Liver (tissue), 9 donors: ENCODE data around the gene SYDE2. TPM values are rescaled to one million over a fixed set of nuclear protein-coding genes. Genes with fewer than 3 reads are reported as not detected.

Experiments used
- DNase-seq: peaks from one replicate; pipeline ENCODE4 v3.0.0-alpha.2; 2017; ENCODE audit warnings: low spot score
- H3K27ac ChIP-seq, 2 donors: one replicate each; pipeline ENCODE4 v1.7.0; 2013; ENCODE audit warnings: inconsistent platforms in 2 of 2, low read length in 2 of 2, control low read depth in 1 of 2, low read depth in 1 of 2, mild to moderate bottlenecking in 1 of 2
- H3K27me3 ChIP-seq, 4 donors: one replicate each; pipeline versions ENCODE4 v1.6.1 to v1.7.0; 2013; ENCODE audit warnings: low read length in 3 of 4, inconsistent platforms in 1 of 4, mild to moderate bottlenecking in 1 of 4, moderate library complexity in 1 of 4; ENCODE audit not compliant: control insufficient read depth in 4 of 4, insufficient read depth in 4 of 4
- H3K36me3 ChIP-seq, 4 donors: one replicate each; pipeline versions ENCODE4 v1.6.1 to v1.7.0; 2013; ENCODE audit warnings: low read length in 3 of 4, mild to moderate bottlenecking in 3 of 4, low read depth in 1 of 4, moderate library complexity in 1 of 4; ENCODE audit not compliant: control insufficient read depth in 4 of 4, insufficient read depth in 3 of 4
- H3K4me1 ChIP-seq, 4 donors: one replicate each; pipeline versions ENCODE4 v1.6.1 to v1.7.0; 2013; ENCODE audit warnings: low read length in 3 of 4, mild to moderate bottlenecking in 3 of 4, moderate library complexity in 1 of 4; ENCODE audit not compliant: control insufficient read depth in 4 of 4, insufficient read depth in 4 of 4
- H3K4me3 ChIP-seq, 3 donors: one replicate each; pipeline versions ENCODE4 v1.6.1 to v1.7.0; 2013; ENCODE audit warnings: low read length in 3 of 3, control low read depth in 1 of 3, low read depth in 1 of 3, mild to moderate bottlenecking in 1 of 3
- H3K9ac ChIP-seq, 2 donors: one replicate each; pipeline ENCODE4 v1.7.0; 2013; ENCODE audit warnings: low read length in 2 of 2, mild to moderate bottlenecking in 2 of 2, moderate library complexity in 2 of 2, control low read depth in 1 of 2, low read depth in 1 of 2
- H3K9me3 ChIP-seq, 4 donors: one replicate each; pipeline versions ENCODE4 v1.6.1 to v1.7.0; 2013; ENCODE audit warnings: low read length in 3 of 4; ENCODE audit not compliant: control insufficient read depth in 4 of 4
- ATF3 ChIP-seq: IDR thresholded peaks from 2 replicates; pipeline ENCODE4 v1.6.1; 2016; ENCODE audit warnings: antibody characterized with exemption
- CTCF ChIP-seq: fragments of 150-350 bp; IDR thresholded peaks from 2 replicates; pipeline ENCODE4 v1.5.1; 2017; ENCODE audit warnings: improper control_type of control experiment, low read depth, low read length; ENCODE audit not compliant: missing input control
- EGR1 ChIP-seq, 2 donors: IDR thresholded peaks; 2 replicates each; pipeline ENCODE4 v1.6.1; 2016 to 2018; ENCODE audit warnings: antibody characterized with exemption in 2 of 2, low read depth in 2 of 2
- FOXA1 ChIP-seq: IDR thresholded peaks from 2 replicates; pipeline ENCODE4 v1.6.1; 2016; ENCODE audit warnings: antibody characterized with exemption
- FOXA2 ChIP-seq: IDR thresholded peaks from 2 replicates; pipeline ENCODE4 v1.6.1; 2016; ENCODE audit warnings: antibody characterized with exemption
- GABPA ChIP-seq, 2 donors: IDR thresholded peaks in 1 of 2; conservative IDR thresholded peaks in 1 of 2; 2 replicates each; pipeline ENCODE4 v1.6.1; 2016; ENCODE audit warnings: antibody characterized with exemption in 2 of 2, mild to moderate bottlenecking in 1 of 2, moderate library complexity in 1 of 2
- HNF4G ChIP-seq: IDR thresholded peaks from 2 replicates; pipeline ENCODE4 v1.6.1; 2016; ENCODE audit warnings: antibody characterized with exemption
- RAD21 ChIP-seq, 2 donors: IDR thresholded peaks; 2 replicates each; pipeline ENCODE4 v1.6.1; 2016; ENCODE audit warnings: antibody characterized with exemption in 2 of 2, mild to moderate bottlenecking in 2 of 2
- REST ChIP-seq: IDR thresholded peaks from 2 replicates; pipeline ENCODE4 v1.6.1; 2016; ENCODE audit warnings: antibody characterized with exemption, mild to moderate bottlenecking
- RXRA ChIP-seq, 2 donors: IDR thresholded peaks; 2 replicates each; pipeline ENCODE4 v1.6.1; 2017 to 2018; ENCODE audit warnings: antibody characterized with exemption in 2 of 2, mild to moderate bottlenecking in 1 of 2
- ZBTB33 ChIP-seq: IDR thresholded peaks from 2 replicates; pipeline ENCODE4 v1.6.1; 2016; ENCODE audit warnings: antibody characterized with exemption
- WGBS: extraction: QIAGEN DNeasy Blood & Tissue Kit; methylation state at CpG from one replicate; pipeline ENCODE4 v1.1.7; 2013; 5-methylcytosine and 5-hydroxymethylcytosine counted together
- polyA plus RNA-seq, 2 donors: library from polyadenylated mRNA; stranded (reverse) in 1 of 2; unstranded in 1 of 2; fragments of 200-250 nt in 1 of 2; fragments of >200 nt in 1 of 2; fragmentation: Nextera tagmentation in 1 of 2; extraction: Ambion mirVana in 1 of 2; gene quantifications; one replicate each; pipeline versions ENCODE4 v1.2.1 to v1.2.3, GENCODE V29; 2013 to 2015
- total RNA-seq, 2 donors: library from RNA; depleted of rRNA; stranded (reverse); fragments of >200 nt; gene quantifications; one replicate each; pipeline ENCODE4 v1.2.3, GENCODE V29; 2014
- donor health status: healthy.
- donor health status: healthy.
- donor health status: healthy.
- donor health status: healthy.
- donor health status: healthy.

Gene SYDE2
- total and polyA plus RNA-seq, 4 donors, result 1.3 to 11.5 (median 3.7) TPM

- no peak overlapping the region for H3K4me3 ChIP-seq
- no peaks in the 10 kb centered on the region for H3K9me3 ChIP-seq
- H3K9ac ChIP-seq, result no peak overlapping the region
- WGBS, result 96% methylated on average over 1 of the region's 1 CpG
- TF ChIP-seq ZBTB33, result no peak
- no peak for TF ChIP-seq EGR1 (IDR thresholded peaks at IDR 0.05; ENCODE audit: low read depth in 2 of 2)
- TF ChIP-seq REST, result no peak
- H3K27ac ChIP-seq, result no peak overlapping the region
- H3K36me3 ChIP-seq, result no peaks in the 10 kb centered on the region
- no peaks in the 10 kb centered on the region for H3K27me3 ChIP-seq
- DNase-seq, result no peak
- no peaks in the 10 kb centered on the region for H3K4me1 ChIP-seq
Measured at GRCh38 chr1:85174503-85174902, 26.3 kb downstream of the SYDE2 start.

- no peak overlapping the region for H3K27ac ChIP-seq
- H3K27me3 ChIP-seq, result no peaks in the 10 kb centered on the region
- H3K4me3 ChIP-seq, result no peak overlapping the region
- TF ChIP-seq FOXA1, result no peak
- TF ChIP-seq FOXA2, result no peak
- TF ChIP-seq RAD21 (IDR thresholded peaks at IDR 0.05), result no peak
- H3K9ac ChIP-seq, result no peak overlapping the region
- H3K9me3 ChIP-seq, result no peaks in the 10 kb centered on the region
- H3K36me3 ChIP-seq, result peaks cover 0 to 5% (median 2%) of the 10 kb centered on the region in 4 donors
- H3K4me1 ChIP-seq, result no peaks in the 10 kb centered on the region
- no peak for DNase-seq
- WGBS, result 96% methylated on average over 4 of the region's 4 CpGs
Measured at GRCh38 chr1:85172684-85173337, 28.0 kb downstream of the SYDE2 start.

- Histone ChIP-seq H3K9me3 (no peaks in the 10 kb centered on the region), H3K27ac (no peak overlapping the region), H3K4me3 (no peak overlapping the region), H3K4me1 (no peaks in the 10 kb centered on the region), H3K27me3 (no peaks in the 10 kb centered on the region), H3K36me3 (peaks cover 0 to 5% (median 2%) of the 10 kb centered on the region in 4 donors), H3K9ac (no peak overlapping the region)
- no peak for DNase-seq
- 93% methylated on average over 1 of the region's 1 CpG for WGBS
- no peak for TF ChIP-seq RXRA (IDR thresholded peaks at IDR 0.05)
- no peak for TF ChIP-seq CTCF
- no peak for TF ChIP-seq ATF3
- TF ChIP-seq EGR1 (IDR thresholded peaks at IDR 0.05; ENCODE audit: low read depth in 2 of 2), result no peak
- no peak for TF ChIP-seq HNF4G
- no peak for TF ChIP-seq GABPA (IDR thresholded peaks at IDR 0.05 in 1 of 2, conservative IDR thresholded peaks at IDR 0.05 in 1 of 2)
Measured at GRCh38 chr1:85171721-85172120, 29.1 kb downstream of the SYDE2 start.
